HG03159 (cell line): Measurements from ENCODE around the gene GGTLC3.
"Not testable (repeated sequence)": the region's sequence is repeated elsewhere in the genome, so short reads cannot be mapped to it uniquely, and the experiment has no call there.

Experiments
- ATAC-seq: cut with Tn5 transposase; IDR thresholded peaks from one replicate; pipeline ENCODE4 v1.9.1; 2021; ENCODE audit warnings: mild to moderate bottlenecking, moderate library complexity; ENCODE audit not compliant: unreplicated experiment

The GGTLC3 gene

DNA sequence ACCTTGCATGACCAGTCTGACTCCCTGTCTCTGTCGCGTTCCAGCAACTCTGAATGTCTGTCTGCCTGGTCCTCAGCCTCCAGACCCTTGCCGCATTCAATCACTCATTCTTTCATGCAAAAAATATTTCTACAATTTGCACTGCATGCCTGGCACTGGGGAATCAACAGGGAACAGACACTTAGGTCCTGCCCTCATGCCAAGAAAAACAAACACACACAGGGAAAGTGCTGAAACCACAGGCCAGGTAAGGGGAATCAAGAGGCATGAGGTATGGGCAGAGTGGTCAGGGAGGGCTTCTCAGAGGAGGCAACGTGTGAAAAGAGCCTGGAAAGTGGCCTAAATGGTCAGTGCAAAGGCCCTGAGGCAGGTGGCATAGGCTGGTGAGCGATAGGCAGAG lies at the start of gene GGTLC3:
Gene GGTLC3 (minus strand): TSS at position 101 of the 400 bp plus-strand sequence. CDS start 264 bp downstream, outside the sequence.
- not testable (repeated sequence) for ATAC-seq

DNA sequence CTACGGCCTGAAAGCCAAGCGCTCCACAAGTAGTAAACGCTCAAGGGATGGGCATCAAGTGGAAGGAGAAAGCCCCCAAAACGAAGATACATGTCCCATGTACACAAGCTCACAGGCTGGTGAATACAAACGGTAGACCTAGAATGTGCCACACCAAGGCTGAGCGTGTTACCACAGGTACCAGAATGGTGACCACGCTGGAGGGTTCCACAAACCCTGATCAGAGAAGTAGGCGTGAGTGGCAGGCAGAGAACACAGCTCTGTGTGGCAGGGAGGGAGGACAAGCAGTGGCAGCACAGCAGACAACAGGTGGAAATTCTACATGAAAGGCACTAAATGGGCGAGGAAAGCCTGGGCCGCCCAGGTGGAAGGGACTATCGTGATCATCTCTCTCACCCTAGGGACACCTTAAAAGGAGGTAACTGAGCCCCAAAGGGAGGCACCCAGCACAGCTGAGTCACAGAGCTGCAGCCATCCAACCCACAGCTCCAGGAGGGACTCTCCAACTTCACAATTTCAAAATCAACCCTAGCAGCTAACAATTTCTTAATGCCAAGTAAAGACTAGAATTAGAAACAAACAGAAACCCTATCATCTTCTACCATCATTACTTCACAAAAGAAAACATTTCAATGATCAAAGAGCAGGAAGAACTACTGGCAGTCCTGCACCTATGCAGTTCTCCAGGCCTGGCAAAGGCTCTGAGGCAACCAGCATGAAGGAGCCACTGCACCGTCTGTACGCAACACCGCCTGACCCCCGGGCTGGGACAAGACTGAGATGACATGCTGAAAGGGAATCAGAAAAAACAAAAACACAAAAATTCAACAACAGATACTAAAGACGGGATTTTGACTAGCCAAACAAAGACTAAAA lies 42.4 kb upstream of the GGTLC3 start:
- ATAC-seq, result not testable (repeated sequence)

DNA sequence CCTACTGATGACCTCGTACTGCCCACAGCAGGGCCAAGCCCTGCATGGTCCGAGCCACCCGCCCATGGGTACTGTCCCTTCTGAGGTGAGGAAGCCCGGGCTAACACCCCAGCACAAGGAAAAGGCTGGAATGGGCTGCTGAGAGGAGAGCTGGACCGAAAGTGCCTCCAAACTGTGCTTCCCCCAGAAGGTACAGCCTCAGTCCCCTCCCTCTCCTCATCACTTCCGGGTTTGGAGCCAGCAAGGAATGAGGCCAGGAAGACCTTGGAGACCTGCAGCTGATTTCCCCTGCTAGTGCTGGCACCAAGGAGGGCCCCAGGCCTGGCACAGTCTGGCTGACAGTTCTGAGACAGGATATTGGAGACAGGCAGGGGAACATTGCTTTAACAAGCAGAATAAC lies 41.0 kb upstream of the GGTLC3 start:
- ATAC-seq, result not testable (repeated sequence)

DNA sequence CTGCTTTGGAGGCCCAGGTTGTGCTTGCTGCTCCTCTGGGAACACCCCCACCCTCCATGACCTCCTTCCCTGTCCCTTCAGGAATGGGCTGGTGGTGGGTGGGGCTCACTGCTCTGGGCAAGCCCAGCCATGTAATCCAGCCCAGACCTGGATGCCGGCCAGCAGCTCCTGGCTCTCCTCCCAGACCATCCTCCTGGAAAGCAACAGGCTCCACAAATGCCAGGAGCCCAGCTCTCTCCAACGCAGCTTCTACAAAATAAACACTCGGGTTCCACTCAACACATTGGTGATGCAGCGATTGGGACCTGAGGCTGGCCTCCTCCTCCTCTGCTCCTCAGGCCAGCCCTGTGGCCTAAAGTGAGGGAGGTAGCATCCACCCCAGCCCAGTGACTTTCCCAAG lies 40.6 kb upstream of the GGTLC3 start:
- ATAC-seq, result not testable (repeated sequence)

DNA sequence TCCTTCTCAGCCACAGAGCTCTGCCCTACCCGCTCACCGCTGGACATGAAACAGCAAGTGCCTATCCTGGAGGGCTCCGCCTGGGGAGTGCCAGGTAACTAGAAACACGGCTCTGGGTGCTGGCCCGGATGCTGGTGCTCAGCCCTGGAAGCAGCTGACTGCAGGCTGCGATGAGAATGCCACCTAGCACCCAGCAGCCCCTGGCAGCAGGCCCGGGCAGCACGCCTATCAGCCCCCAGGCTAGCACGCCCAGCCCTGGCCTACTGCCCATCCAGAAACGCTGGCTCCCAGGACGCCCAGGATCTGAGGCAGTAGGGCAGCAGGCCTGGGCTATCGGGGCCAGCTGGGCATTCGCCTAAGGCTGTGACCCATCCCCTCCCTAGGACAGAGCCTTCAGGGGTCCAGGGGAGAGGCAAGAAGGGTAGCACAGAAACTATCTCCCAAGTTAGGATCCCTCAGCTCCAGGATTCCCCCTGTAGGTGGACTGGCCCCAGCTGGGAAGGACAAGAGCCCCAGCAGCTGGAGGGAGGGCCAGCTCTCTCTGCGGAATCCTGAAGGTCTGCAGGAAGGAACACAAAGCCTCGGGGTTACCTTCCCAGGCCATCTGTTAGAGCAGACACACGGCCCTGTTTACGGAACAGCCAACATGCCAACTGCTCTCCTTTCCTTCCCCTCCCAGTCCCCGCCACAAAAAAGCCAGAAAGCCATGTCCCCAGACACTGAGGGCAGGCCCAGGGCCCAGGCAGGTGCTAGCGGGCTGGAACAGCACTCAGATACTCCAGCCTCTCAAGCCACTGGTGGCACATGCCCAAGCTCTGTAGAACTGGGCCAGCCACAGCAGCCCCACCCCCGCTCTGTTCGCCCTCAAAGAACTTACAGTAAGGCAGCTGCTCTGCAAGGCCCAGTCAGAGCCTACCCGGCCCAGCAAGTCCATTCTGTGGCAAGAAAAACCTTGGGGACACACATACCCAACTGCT lies 36.6 kb upstream of the GGTLC3 start:
- not testable (repeated sequence) for ATAC-seq

DNA sequence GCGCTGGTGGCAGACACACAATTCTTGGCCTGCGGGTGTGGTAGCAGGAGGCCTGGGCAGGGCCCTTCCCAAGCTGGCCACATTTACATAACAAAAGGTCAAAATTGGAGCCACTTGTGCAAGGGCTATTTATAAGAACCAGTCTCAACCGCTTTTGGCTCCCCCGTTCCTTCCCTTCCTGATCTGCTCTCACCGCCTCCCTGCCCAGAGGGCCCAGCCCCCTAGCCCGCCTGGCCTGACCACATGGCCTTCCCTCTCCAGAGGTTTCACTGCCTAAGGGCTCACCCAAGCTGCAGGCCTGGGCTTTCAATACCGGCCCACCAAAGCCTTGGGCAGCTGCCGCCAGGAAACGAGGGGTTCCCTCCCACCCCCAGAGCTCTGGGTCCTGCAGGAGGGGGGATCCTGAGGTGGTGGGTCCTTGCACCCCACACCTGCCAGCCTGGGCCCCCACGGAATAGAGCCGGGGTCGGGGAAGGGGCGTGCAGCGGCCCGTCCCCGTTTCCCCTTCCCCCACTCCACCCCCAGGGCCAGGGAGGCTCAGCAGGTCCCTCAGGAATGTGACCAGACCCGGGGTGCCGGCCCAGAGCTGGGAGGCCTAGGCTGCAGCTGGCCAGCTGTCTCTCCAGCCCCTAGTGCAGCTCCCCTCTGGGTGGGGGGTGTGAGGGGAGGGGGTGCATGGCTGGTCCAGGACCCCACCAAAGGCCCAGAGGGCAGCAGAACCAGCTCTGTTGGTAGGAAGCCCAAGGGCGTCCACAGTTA lies 35.1 kb upstream of the GGTLC3 start:
- not testable (repeated sequence) for ATAC-seq

DNA sequence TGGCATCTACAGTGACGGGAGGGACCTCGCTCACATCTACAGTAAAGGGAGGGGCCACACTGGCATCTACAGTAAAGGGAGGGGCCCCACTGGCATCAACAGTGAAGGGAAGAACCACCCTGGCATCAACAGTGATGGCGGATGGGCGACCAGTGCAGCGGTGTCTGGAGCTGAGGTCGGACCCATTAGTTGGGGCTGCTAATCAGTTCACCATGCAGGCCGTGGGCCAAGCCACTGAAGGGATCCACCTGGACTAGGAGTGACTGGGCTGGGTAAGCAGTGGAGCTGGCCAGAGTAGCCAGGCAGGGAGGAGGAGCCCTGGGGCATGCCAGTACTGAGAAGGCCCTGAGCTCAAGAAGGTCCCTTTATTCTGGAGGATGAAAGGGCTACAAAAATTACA lies 33.1 kb upstream of the GGTLC3 start:
- ATAC-seq, result not testable (repeated sequence)

DNA sequence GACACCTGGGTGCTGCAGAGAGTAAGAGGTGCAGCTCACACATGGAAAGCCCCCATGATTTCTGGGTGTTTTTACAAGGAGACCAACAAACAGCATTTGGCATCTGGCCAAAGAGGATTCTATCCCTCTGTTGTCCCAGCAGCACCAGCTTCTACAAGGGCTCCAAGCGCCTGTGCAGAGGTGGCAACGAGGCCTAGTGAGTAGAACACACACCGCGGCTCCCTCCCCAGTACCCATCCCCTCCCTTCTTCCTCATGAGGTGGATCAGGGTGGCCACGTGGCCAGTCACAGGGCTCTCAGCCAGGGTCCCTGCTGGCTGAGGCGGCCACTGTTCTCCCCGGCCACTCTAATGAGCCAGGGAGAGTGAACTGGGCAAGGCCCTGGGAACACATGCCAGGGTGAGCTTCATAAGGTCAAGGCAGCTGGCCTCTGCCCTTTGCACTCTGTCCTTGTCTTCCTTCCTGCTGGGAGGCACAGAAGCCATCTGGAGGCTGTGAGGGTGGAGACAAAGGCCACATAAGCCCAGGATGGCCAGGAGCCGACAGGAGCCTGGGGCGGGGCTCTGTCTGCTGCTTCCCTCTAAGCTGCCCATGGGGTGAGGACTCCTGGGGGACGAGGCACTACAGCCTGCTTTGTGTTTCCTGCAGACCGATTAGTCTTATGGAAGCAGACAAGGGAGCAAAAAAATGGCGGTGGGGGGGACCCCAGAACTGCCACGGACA lies 31.7 kb upstream of the GGTLC3 start:
- not testable (repeated sequence) for ATAC-seq

DNA sequence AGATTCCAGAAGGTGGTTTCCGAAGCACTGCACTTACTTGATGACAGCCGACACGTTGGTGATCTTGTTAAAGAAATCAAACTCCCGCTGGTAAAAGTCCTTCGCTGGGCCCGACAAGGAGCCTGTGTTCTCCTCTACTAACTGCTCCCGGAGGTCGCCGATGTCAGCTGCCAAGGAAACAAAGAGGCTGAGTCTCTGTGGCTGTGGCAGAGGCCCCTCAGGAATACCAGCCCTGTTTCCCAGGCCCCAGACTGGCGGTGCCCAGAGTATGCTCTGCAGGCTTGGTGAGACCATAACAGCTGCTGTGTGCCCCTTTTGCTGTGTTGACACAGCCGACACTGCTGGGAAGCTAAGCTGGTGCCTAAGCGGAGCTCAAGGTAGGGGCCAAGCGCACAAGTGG lies 26.7 kb upstream of the GGTLC3 start:
- ATAC-seq, result not testable (repeated sequence)

DNA sequence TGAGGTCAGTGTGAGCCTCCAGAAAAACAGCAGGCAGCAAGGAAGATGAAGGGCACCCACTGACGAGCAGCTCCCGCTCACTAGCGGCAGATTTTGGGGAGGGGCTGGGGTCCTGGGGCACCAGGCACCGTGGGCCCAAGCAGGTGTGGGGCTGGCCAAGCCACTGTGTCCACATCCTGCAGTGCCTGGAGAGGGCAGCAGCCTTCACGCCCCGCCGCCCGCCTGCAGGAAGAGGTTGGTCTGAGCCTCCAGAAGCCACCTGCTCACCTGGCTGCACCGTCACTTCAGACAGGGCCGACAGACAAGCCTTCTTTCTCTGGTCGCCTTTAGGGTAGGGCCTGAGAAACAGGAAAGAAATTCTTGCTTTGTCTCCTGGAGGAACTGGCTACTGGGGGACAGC lies 25.4 kb upstream of the GGTLC3 start:
- not testable (repeated sequence) for ATAC-seq

DNA sequence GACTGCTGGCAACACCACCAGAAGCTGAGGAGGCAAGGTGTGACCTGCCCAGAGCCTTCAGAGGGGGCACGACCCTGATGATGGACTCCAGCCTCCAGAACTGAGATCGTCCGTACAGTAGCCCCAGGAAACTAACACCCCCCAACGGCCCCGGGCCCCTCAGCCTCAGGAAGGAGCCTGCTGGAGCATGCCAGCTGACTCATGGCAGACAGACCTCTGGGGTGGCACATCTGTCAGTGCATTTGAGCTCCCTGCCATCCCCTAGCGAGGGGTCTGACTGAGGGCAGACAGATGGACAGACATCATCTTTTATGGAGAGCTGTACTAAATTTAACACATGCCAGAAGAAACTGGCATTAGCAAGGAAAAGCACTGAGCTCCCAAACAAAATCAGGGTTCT lies 22.0 kb upstream of the GGTLC3 start:
- ATAC-seq, result not testable (repeated sequence)

DNA sequence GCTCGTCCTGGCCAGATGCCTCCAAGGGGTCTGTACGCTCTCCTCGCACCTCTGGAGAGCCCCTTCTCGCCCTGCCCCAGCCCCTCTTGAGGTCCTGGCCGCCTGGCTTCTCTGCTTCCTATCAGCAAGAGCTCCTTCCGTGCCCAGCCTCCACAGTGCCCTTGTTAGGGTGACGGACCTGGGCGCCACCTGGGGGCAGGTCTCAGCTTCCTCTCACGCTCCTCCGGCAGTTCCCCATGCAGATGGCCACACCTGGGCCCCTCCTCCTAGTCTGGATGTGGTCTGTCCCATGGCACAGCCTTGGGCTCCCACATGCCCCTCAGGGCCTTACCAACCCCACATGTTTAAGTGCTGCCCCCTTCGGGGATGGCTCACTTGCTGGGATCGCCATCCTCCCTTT lies 16.4 kb upstream of the GGTLC3 start:
- ATAC-seq, result not testable (repeated sequence)

DNA sequence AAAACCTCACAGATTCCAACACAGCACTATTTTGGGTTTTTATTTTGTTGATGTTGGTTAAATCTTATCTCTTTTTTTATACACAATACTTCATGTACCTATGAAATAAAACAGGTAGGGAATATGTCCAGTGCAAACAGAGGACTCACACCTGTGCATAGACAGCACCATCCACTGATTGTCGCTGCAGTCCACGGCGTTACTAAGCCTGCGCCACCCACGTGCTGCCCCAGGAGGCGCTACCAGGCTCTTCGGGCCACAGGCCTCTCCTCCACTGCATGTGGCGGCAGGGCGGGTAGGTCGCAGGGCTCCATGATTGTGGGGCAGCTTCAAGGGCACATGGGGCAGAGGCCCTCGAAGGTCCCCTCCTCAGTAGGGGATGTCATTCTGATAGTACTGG lies 15.7 kb upstream of the GGTLC3 start:
- ATAC-seq, result not testable (repeated sequence)

DNA sequence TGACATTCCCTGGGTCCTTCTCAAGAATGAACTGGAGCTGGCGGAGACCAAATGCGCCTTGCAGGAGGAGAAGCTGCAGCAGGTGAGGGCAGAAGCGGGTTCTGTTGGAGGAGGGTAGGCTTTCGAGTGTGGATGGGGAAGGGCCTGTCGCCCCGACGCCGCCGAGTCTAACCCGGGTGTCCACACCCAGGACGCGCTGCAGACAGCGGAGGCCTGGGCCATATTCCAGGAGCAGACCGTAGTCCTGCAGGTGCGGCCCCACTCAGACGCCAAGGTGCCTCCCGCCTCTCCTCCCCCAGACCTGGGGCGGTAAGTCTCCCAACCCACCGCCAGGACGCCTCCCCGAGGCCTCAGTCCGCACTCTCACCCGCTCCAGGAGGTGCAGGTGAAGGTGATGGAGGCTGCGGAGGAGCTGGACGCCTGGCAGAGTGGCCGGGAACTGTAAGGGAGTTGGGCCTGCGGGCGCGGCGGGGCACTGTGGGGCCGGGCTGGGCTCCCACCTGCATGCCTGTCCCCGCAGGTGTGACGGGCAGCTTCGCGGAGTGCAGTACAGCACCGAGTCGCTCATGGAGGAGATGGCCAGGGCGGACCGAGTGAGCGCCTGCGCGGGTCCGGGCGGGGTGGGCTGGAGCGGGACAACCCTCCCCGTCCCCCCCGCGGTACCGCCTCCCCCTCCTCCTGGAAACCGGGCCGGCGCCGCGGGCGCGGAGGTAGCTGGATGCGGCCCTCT lies 11.6 kb upstream of the GGTLC3 start:
- ATAC-seq, result not testable (repeated sequence)

DNA sequence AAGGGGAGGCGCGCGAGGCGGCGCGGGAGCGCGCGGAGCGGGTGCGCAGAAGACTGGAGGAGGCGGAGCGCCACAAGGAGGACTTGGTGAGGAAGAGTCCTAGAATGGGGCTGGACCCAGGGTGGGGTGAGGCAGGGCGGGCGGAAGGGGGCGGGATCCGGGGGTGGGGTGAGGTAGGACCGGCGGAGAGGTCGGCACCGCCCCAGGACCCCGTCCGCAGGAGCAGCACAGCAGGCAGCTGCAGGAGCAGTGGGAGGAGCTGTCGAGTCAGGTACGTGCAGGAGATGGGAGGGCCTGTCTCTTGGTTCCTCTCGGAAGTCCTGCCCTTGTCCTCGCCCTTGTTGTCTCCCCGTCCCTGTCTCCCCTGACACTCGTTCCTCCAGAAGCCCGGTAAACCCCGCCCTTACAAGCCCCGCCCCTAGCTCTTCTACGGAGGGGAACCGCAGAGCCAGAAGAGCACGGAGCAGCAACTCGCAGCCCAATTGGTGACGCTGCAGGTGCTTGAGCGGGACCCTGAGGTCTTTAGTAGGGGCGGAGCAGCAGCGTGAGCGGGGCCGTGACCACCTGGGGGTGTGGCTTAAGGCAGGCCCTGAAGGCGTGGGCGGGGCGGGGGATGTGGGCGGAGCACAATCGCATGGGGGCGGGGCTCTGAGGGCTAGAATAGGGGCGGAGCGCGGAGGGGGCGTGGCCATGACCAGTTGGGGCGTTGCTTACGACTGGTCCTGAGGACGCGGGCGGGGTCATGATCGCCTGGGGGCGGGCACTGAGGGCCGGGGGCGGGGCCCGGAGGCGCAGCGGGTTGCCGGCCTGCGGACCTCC lies 10.8 kb upstream of the GGTLC3 start:
- ATAC-seq, result peak; percentile 76

DNA sequence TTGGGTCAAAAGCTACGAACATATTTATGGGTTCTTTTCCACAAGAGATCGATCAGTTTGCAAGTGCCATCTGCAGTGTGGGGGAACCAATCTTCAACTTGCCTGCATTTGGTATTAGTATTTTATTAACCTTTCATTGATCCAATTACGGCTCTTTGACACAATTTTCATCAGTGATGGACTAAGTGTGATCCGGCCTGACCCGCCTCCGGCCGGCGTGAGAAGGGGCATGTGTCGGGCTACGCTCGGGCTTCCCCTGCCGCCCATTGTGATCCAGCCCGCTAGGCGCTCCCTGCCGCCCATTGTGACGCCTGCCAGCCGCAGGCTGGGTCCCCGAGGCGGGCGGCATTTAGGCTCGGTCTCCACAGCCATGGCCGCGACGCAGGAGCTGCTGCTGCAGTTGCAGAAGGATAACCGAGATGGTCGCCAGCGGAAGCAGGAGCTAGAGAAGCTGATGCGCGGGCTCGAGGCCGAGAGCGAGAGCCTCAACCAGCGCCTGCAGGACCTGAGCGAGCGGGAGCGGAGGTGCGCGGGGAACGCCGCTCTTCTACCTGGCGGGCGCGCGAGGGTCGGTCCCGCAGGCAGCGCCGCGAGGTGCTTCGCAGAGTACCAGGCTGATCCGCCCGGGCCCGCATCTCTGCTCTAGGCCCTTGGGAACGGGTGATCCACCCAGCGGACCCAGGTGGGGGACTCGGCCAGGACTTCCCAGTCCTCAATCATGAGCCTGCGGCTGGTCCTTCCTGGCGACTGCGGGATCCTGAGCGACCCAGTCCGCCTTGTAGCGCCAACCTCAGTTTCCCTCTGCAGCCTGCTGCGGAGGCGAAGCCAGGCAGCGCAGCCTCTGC lies 10.0 kb upstream of the GGTLC3 start, which contains the start of gene TMEM191B:
Gene TMEM191B (plus strand): TSS at position 51 of the 845 bp plus-strand sequence. CDS start 179 bp downstream, at position 230.
- ATAC-seq, result peak; percentile 17

DNA sequence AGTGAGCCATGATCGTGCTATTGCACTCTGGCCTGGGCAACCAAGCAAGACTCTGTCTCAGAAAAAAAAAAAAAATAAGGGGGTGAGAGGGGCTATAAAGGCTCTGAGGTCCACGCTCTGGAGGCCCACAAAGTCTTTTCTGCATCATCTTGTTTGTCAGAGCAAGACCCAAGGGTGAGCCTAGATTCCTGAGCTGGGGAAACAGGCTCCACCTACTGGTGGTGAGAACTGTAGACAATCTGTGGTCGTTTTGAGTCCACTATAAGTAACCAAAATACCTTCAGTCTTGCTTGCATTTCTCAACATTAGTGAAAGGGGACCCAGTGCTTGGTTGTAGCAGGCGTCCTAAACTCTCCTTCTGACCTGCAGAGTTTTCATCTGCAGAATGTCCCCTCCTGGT lies 5.4 kb upstream of the GGTLC3 start:
- not testable (repeated sequence) for ATAC-seq
